GM23338 (cell line): ENCODE results near the gene VSIR. TPM values are rescaled to one million over a fixed set of nuclear protein-coding genes. Genes with fewer than 3 reads are reported as not detected.

Source experiments
- ATAC-seq: fragments of 200-7000 bp; cut with Tn5 transposase; 3 replicates; pipeline ENCODE4 v1.9.1; 2020
- DNase-seq: peaks from one replicate; pipeline ENCODE4 v3.0.0-alpha.2; 2015; ENCODE audit warnings: low spot score
- H2AFZ ChIP-seq: fragments of 200-600 bp; sonication (generic); 2 replicates; pipeline ENCODE4 v1.8.0; 2016; ENCODE audit warnings: antibody characterized with exemption, mild to moderate bottlenecking, moderate library complexity
- H3F3A ChIP-seq: fragments of 200-600 bp; sonication (generic); replicated peaks from 2 replicates; pipeline ENCODE4 v1.8.0; 2017; ENCODE audit warnings: antibody characterized with exemption, mixed run types, low read depth
- H3K27ac ChIP-seq: fragments of 200-600 bp; sonication (generic); 2 replicates; pipeline ENCODE4 v1.6.1; 2016; ENCODE audit warnings: low read depth
- H3K27me3 ChIP-seq: fragments of 200-600 bp; sonication (generic); 2 replicates; pipeline ENCODE4 v1.8.0; 2016; ENCODE audit warnings: mild to moderate bottlenecking, mixed run types, moderate library complexity; ENCODE audit not compliant: insufficient read depth
- H3K36me3 ChIP-seq: fragments of 200-600 bp; sonication (generic); 2 replicates; pipeline ENCODE4 v1.8.0; 2016; ENCODE audit warnings: mild to moderate bottlenecking; ENCODE audit not compliant: insufficient read depth
- H3K4me1 ChIP-seq: fragments of 200-600 bp; sonication (generic); 2 replicates; pipeline ENCODE4 v1.8.0; 2016; ENCODE audit warnings: mild to moderate bottlenecking, moderate library complexity; ENCODE audit not compliant: insufficient read depth
- H3K4me2 ChIP-seq: fragments of 200-600 bp; sonication (generic); 2 replicates; pipeline ENCODE4 v1.7.1; 2017; ENCODE audit warnings: mixed run types
- H3K4me3 ChIP-seq: fragments of 200-600 bp; sonication (generic); 2 replicates; pipeline ENCODE4 v1.6.1; 2016; ENCODE audit warnings: mixed run types
- H3K79me2 ChIP-seq: fragments of 200-600 bp; sonication (generic); replicated peaks from 2 replicates; pipeline ENCODE4 v1.8.0; 2017; ENCODE audit warnings: mild to moderate bottlenecking; ENCODE audit not compliant: insufficient read depth
- H3K9me2 ChIP-seq: fragments of 200-600 bp; sonication (generic); 2 replicates; pipeline ENCODE4 v1.8.0; 2017; ENCODE audit not compliant: insufficient read depth
- H4K20me1 ChIP-seq: fragments of 200-600 bp; sonication (generic); replicated peaks from 2 replicates; pipeline ENCODE4 v1.8.0; 2017; ENCODE audit warnings: mild to moderate bottlenecking; ENCODE audit not compliant: insufficient read depth
- H3K27ac Mint-ChIP-seq: 2 replicates; pipeline ENCODE4 v1.8.0; 2020; ENCODE audit warnings: inconsistent platforms, mild to moderate bottlenecking, moderate library complexity, mixed read lengths
- H3K27me3 Mint-ChIP-seq: 3 replicates; pipeline ENCODE4 v1.8.0; 2022; ENCODE audit warnings: low read depth, mild to moderate bottlenecking, moderate library complexity, mixed read lengths, inconsistent platforms; ENCODE audit not compliant: insufficient read depth, poor library complexity
- H3K36me3 Mint-ChIP-seq: 3 replicates; pipeline ENCODE4 v1.8.0; 2021; ENCODE audit warnings: low read depth, mild to moderate bottlenecking, inconsistent platforms, moderate library complexity, mixed read lengths
- H3K4me1 Mint-ChIP-seq: 3 replicates; pipeline ENCODE4 v1.8.0; 2020; ENCODE audit warnings: mild to moderate bottlenecking, inconsistent platforms, mixed read lengths
- H3K4me3 Mint-ChIP-seq: 3 replicates; pipeline ENCODE4 v1.8.0; 2021; ENCODE audit warnings: moderate library complexity, mild to moderate bottlenecking, inconsistent platforms, mixed read lengths
- H3K9me3 Mint-ChIP-seq: 3 replicates; pipeline ENCODE4 v1.8.0; 2020; ENCODE audit warnings: moderate library complexity, mild to moderate bottlenecking, inconsistent platforms, mixed read lengths
- CREB1 ChIP-seq: fragments of 250-450 bp; sonication (Bioruptor Pico); IDR thresholded peaks from 2 replicates; pipeline ENCODE4 v1.5.0; 2020; ENCODE audit warnings: low read depth, mild to moderate bottlenecking, moderate library complexity
- CTCF ChIP-seq, 2 experiments: fragments of 200-600 bp in 1 of 2; sonication (generic) in 1 of 2; conservative IDR thresholded peaks; 2 replicates each; pipeline versions ENCODE4 v1.5.1 to v1.6.1; 2016 to 2017; ENCODE audit warnings: antibody characterized with exemption in 2 of 2, low read depth in 2 of 2, mild to moderate bottlenecking in 2 of 2, moderate library complexity in 1 of 2
- ETS1 ChIP-seq: IDR thresholded peaks from 2 replicates; pipeline ENCODE4 v1.6.1; 2016; ENCODE audit warnings: antibody characterized with exemption
- EZH2 ChIP-seq: fragments of 200-600 bp; sonication (generic); IDR thresholded peaks from one replicate; pipeline ENCODE4 v1.8.0; 2017; ENCODE audit warnings: antibody characterized with exemption, mild to moderate bottlenecking, low read depth; ENCODE audit not compliant: unreplicated experiment
- EZH2phosphoT487 ChIP-seq: fragments of 200-600 bp; sonication (generic); IDR thresholded peaks from one replicate; pipeline ENCODE4 v1.8.1; 2018; ENCODE audit warnings: antibody characterized with exemption; ENCODE audit not compliant: unreplicated experiment
- JUNB ChIP-seq: IDR thresholded peaks from one replicate; pipeline ENCODE4 v1.6.1; 2016; ENCODE audit warnings: antibody characterized with exemption; ENCODE audit not compliant: unreplicated experiment
- NANOG ChIP-seq: IDR thresholded peaks from 2 replicates; pipeline ENCODE4 v1.6.1; 2016; ENCODE audit warnings: antibody characterized with exemption, borderline replicate concordance
- POLR2AphosphoS5 ChIP-seq: IDR thresholded peaks from 2 replicates; pipeline ENCODE4 v1.6.1; 2016; ENCODE audit warnings: antibody characterized with exemption, low read depth
- REST ChIP-seq: IDR thresholded peaks from one replicate; pipeline ENCODE4 v1.6.1; 2018; ENCODE audit warnings: antibody characterized with exemption; ENCODE audit not compliant: unreplicated experiment
- STAT1 ChIP-seq: IDR thresholded peaks from one replicate; pipeline ENCODE4 v1.6.1; 2016; ENCODE audit warnings: antibody characterized with exemption; ENCODE audit not compliant: unreplicated experiment
- ZNF114 ChIP-seq: fragments of 250-450 bp; sonication (Bioruptor Pico); IDR thresholded peaks from 2 replicates; pipeline ENCODE4 v1.5.0; 2020; ENCODE audit warnings: mild to moderate bottlenecking, moderate library complexity
- ZNF331 ChIP-seq: fragments of 250-450 bp; sonication (Bioruptor Pico); IDR thresholded peaks from 2 replicates; pipeline ENCODE4 v1.5.0; 2020; ENCODE audit warnings: low read depth, mild to moderate bottlenecking, moderate library complexity
- ZNF462 ChIP-seq: fragments of 250-450 bp; sonication (Bioruptor Pico); IDR thresholded peaks from 2 replicates; pipeline ENCODE4 v1.5.0; 2020; ENCODE audit warnings: mild to moderate bottlenecking, moderate library complexity
- polyA plus RNA-seq: library from polyadenylated mRNA; unstranded; fragments of >200 nt; fragmentation: Nextera tagmentation; extraction: Ambion mirVana; gene quantifications from 2 replicates; pipeline ENCODE4 v1.2.1, GENCODE V29; 2016
- total RNA-seq: library from RNA; depleted of rRNA; stranded (reverse); fragments of >200 nt; shearing (Covaris generic); gene quantifications from 2 replicates; pipeline ENCODE4 v1.2.3, GENCODE V29; 2014

The VSIR gene
- total and polyA plus RNA-seq, 2 experiments from 2014 or later: 0.10 to 0.74 TPM

- H3K4me1 ChIP-seq: no peaks in the 10 kb centered on the region
- no peaks in the 10 kb centered on the region for H3K9me2 ChIP-seq
- no peak for ATAC-seq
- no peaks in the 10 kb centered on the region for H3K27me3 ChIP-seq
- DNase-seq: no peak
- no peaks in the 10 kb centered on the region for H3F3A ChIP-seq
- H4K20me1 ChIP-seq: no peaks in the 10 kb centered on the region
- no peak overlapping the region for H2AFZ ChIP-seq
- Mint-ChIP-seq H3K4me1 (no peaks in the 10 kb centered on the region; the same call in 1 of the 3 replicates), H3K9me3 (no peaks in the 10 kb centered on the region), H3K4me3 (no peak overlapping the region), H3K36me3 (no peaks in the 10 kb centered on the region), H3K27ac (no peak overlapping the region), H3K27me3 (peaks cover 8% of the 10 kb centered on the region)
- H3K4me2 ChIP-seq: no peak overlapping the region
- H3K79me2 ChIP-seq: no peaks in the 10 kb centered on the region
- TF ChIP-seq REST: no peak
- no peak for TF ChIP-seq EZH2
- no peak for TF ChIP-seq CREB1
- no peak for TF ChIP-seq STAT1
- TF ChIP-seq CTCF (conservative IDR thresholded peaks at IDR 0.05; ENCODE audit: low read depth in 2 of 2): no peak
- no peak for TF ChIP-seq JUNB
- no peak for TF ChIP-seq ZNF462
- no peak for TF ChIP-seq ZNF114 (CRISPR knock-in tag)
- TF ChIP-seq EZH2phosphoT487: no peak
- TF ChIP-seq ZNF331 (CRISPR knock-in tag): no peak
- TF ChIP-seq POLR2AphosphoS5: no peak
- no peak for TF ChIP-seq NANOG
- no peak for TF ChIP-seq ETS1
- H3K27ac ChIP-seq: no peak overlapping the region
- no peak overlapping the region for H3K4me3 ChIP-seq
- H3K36me3 ChIP-seq: no peaks in the 10 kb centered on the region
Measured at GRCh38 chr10:71707240-71707789, 66.0 kb downstream of the VSIR start.
